CD14-positive monocyte (primary cell): Measurements from ENCODE around the gene SEMA3A. TPM values are rescaled to one million over a fixed set of nuclear protein-coding genes. Genes with fewer than 3 reads are reported as not detected.

ENCODE experiments used
- DNase-seq, 3 donors: peaks; one replicate each; pipeline ENCODE4 v3.0.0-alpha.2; 2011 to 2022
- H2AFZ ChIP-seq: 2 replicates; pipeline ENCODE4 v1.6.0; 2012; ENCODE audit warnings: mild to moderate bottlenecking, low read depth, low read length, inconsistent platforms; ENCODE audit not compliant: insufficient read depth, poor library complexity, severe bottlenecking
- H3K27ac ChIP-seq, 2 donors: 1 replicate in 1 of 2; 2 replicates in 1 of 2; pipeline ENCODE4 v1.5.1; 2012 to 2013; ENCODE audit warnings: low read length in 2 of 2, control low read depth in 1 of 2, inconsistent platforms in 1 of 2, low read depth in 1 of 2, mild to moderate bottlenecking in 1 of 2
- H3K27me3 ChIP-seq, 2 donors: one replicate each; pipeline versions ENCODE4 v1.6.0 to v1.6.1; 2011 to 2013; ENCODE audit warnings: low read length in 2 of 2; ENCODE audit not compliant: control insufficient read depth in 2 of 2, insufficient read depth in 2 of 2
- H3K36me3 ChIP-seq, 2 donors: replicated peaks in 1 of 2; 1 replicate in 1 of 2; 2 replicates in 1 of 2; pipeline versions ENCODE4 v1.5.1 to v1.6.1; 2012 to 2013; ENCODE audit warnings: low read length in 2 of 2, control low read depth in 1 of 2, inconsistent platforms in 1 of 2, mild to moderate bottlenecking in 1 of 2; ENCODE audit not compliant: insufficient read depth in 2 of 2, control insufficient read depth in 1 of 2
- H3K4me1 ChIP-seq, 2 donors: 1 replicate in 1 of 2; 2 replicates in 1 of 2; pipeline versions ENCODE4 v1.5.1 to v1.6.1; 2012 to 2013; ENCODE audit warnings: low read length in 2 of 2, control low read depth in 1 of 2, inconsistent platforms in 1 of 2, mild to moderate bottlenecking in 1 of 2, moderate library complexity in 1 of 2; ENCODE audit not compliant: insufficient read depth in 2 of 2, control insufficient read depth in 1 of 2
- H3K4me2 ChIP-seq: replicated peaks from 2 replicates; pipeline ENCODE3; 2012; ENCODE audit warnings: low read length, moderate library complexity, mild to moderate bottlenecking; ENCODE audit not compliant: poor library complexity, severe bottlenecking; ENCODE audit errors: extremely low read depth
- H3K4me3 ChIP-seq, 3 experiments: fragments of 200-600 bp in 1 of 3; sonication (generic) in 1 of 3; replicated peaks in 1 of 3; 1 replicate in 2 of 3; 2 replicates in 1 of 3; pipeline ENCODE4 v1.5.1; 2011 to 2013; ENCODE audit warnings: low read length in 3 of 3, mild to moderate bottlenecking in 3 of 3, control low read depth in 2 of 3, low read depth in 2 of 3, inconsistent platforms in 1 of 3, moderate library complexity in 1 of 3
- H3K79me2 ChIP-seq: 2 replicates; pipeline ENCODE4 v1.6.0; 2012; ENCODE audit warnings: mild to moderate bottlenecking, control low read depth, inconsistent platforms, low read length, moderate library complexity; ENCODE audit not compliant: insufficient read depth
- H3K9ac ChIP-seq: 2 replicates; pipeline ENCODE4 v1.6.0; 2017; ENCODE audit warnings: low read length, mild to moderate bottlenecking; ENCODE audit not compliant: insufficient read depth, poor library complexity, severe bottlenecking
- H3K9me3 ChIP-seq, 2 donors: replicated peaks in 1 of 2; 1 replicate in 1 of 2; 2 replicates in 1 of 2; pipeline versions ENCODE4 v1.5.1 to v1.6.1; 2012 to 2013; ENCODE audit warnings: low read length in 2 of 2, control low read depth in 1 of 2; ENCODE audit not compliant: control insufficient read depth in 1 of 2, insufficient read depth in 1 of 2
- H4K20me1 ChIP-seq: 2 replicates; pipeline ENCODE4 v1.6.0; 2012; ENCODE audit warnings: mild to moderate bottlenecking, low read length, control low read depth, moderate library complexity; ENCODE audit not compliant: insufficient read depth
- H3K27ac Mint-ChIP-seq, 7 donors: one replicate each; pipeline ENCODE4 v1.8.0; 2020; ENCODE audit warnings: mild to moderate bottlenecking in 7 of 7, mixed read lengths in 7 of 7, moderate library complexity in 6 of 7, inconsistent platforms in 2 of 7
- H3K27me3 Mint-ChIP-seq, 3 donors: one replicate each; pipeline ENCODE4 v1.8.0; 2021 to 2022; ENCODE audit warnings: low read depth in 3 of 3, mild to moderate bottlenecking in 3 of 3, mixed read lengths in 3 of 3, moderate library complexity in 3 of 3, inconsistent platforms in 1 of 3
- H3K36me3 Mint-ChIP-seq, 2 donors: one replicate each; pipeline ENCODE4 v1.8.0; 2020; ENCODE audit warnings: mixed read lengths in 2 of 2, inconsistent platforms in 1 of 2, mild to moderate bottlenecking in 1 of 2
- H3K4me1 Mint-ChIP-seq: one replicate; pipeline ENCODE4 v1.8.0; 2020; ENCODE audit warnings: mild to moderate bottlenecking, mixed read lengths
- H3K4me3 Mint-ChIP-seq, 2 donors: one replicate each; pipeline ENCODE4 v1.8.0; 2020; ENCODE audit warnings: mild to moderate bottlenecking in 2 of 2, mixed read lengths in 2 of 2, moderate library complexity in 1 of 2
- H3K9me3 Mint-ChIP-seq, 7 donors: one replicate each; pipeline ENCODE4 v1.8.0; 2020 to 2022; ENCODE audit warnings: mixed read lengths in 7 of 7, mild to moderate bottlenecking in 6 of 7, moderate library complexity in 6 of 7, inconsistent platforms in 2 of 7
- WGBS: methylation state at CpG from one replicate; pipeline ENCODE4 v1.1.5; 2013; ENCODE audit warnings: missing lambda C conversion rate; ENCODE audit not compliant: insufficient coverage; 5-methylcytosine and 5-hydroxymethylcytosine counted together
- intact Hi-C, 2 donors: fragments of 100-400 bp; cut with micrococcal nuclease; formaldehyde crosslinking; loops; one replicate each; pipeline versions ENCODE4 v1.15.0 to v1.15.1; 2023
- polyA plus RNA-seq, 3 donors: library from polyadenylated mRNA; depleted of rRNA in 1 of 3; unstranded in 2 of 3; stranded (reverse) in 1 of 3; fragments of 300-500 nt in 2 of 3; fragments of >200 nt in 1 of 3; fragmentation: Illumina TruSeq in 2 of 3; gene quantifications; 1 replicate in 2 of 3; 2 replicates in 1 of 3; pipeline ENCODE4 v1.2.3, GENCODE V29; 2012 to 2021
- TF ChIP-seq, protein P1 (sequence below): fragments of 200-600 bp; IDR thresholded peaks from one replicate; pipeline ENCODE4 v1.8.0; 2022; ENCODE audit warnings: antibody characterized with exemption, mild to moderate bottlenecking

The SEMA3A gene
- polyA plus RNA-seq, 3 donors: 0.03 TPM; not detected in 2

GRCh38 chr7:84002348-84002747 lies 192.2 kb downstream of the SEMA3A start:
- no peaks in the 10 kb centered on the region for H3K36me3 ChIP-seq
- Mint-ChIP-seq H3K4me1 (no peaks in the 10 kb centered on the region), H3K27ac (no peak overlapping the region), H3K4me3 (no peak overlapping the region), H3K27me3 (peaks cover 0 to 2% (median 0%) of the 10 kb centered on the region in 3 donors), H3K36me3 (no peaks in the 10 kb centered on the region), H3K9me3 (no peaks in the 10 kb centered on the region)
- no peaks in the 10 kb centered on the region for H3K9me3 ChIP-seq
- intact Hi-C loops: no loop called here
- H3K27ac ChIP-seq: no peak overlapping the region
- no peak overlapping the region for H2AFZ ChIP-seq
- H4K20me1 ChIP-seq: no peaks in the 10 kb centered on the region
- WGBS: no CpG with 5 or more reads among the region's 3 CpGs
- no peaks in the 10 kb centered on the region for H3K4me1 ChIP-seq
- TF ChIP-seq, protein P1, sequence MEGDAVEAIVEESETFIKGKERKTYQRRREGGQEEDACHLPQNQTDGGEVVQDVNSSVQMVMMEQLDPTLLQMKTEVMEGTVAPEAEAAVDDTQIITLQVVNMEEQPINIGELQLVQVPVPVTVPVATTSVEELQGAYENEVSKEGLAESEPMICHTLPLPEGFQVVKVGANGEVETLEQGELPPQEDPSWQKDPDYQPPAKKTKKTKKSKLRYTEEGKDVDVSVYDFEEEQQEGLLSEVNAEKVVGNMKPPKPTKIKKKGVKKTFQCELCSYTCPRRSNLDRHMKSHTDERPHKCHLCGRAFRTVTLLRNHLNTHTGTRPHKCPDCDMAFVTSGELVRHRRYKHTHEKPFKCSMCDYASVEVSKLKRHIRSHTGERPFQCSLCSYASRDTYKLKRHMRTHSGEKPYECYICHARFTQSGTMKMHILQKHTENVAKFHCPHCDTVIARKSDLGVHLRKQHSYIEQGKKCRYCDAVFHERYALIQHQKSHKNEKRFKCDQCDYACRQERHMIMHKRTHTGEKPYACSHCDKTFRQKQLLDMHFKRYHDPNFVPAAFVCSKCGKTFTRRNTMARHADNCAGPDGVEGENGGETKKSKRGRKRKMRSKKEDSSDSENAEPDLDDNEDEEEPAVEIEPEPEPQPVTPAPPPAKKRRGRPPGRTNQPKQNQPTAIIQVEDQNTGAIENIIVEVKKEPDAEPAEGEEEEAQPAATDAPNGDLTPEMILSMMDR: no peak
- H3K4me2 ChIP-seq: no peak overlapping the region
- no peak overlapping the region for H3K9ac ChIP-seq
- no peak overlapping the region for H3K4me3 ChIP-seq
- no peaks in the 10 kb centered on the region for H3K79me2 ChIP-seq
- DNase-seq: no peak
- H3K27me3 ChIP-seq: no peaks in the 10 kb centered on the region

DNA sequence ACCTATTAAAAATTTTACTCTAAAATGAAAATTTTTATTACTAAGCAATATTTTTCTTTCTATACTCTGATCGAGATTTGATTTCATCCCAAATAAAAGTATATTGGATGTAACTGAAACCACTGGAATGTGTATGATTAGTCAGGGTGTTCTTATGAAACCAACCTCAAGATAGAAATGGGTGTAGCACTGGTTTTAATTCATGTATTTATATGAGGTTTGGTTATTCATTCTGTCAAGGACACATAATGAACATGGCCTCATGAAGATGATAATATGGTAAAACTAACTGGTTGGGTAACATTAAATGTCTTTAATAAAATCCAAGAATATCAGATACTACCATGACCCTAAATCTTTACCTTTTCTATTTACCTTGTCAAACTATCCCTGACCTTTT lies 197.7 kb downstream of the SEMA3A start:
- Histone ChIP-seq H3K27me3 (no peaks in the 10 kb centered on the region), H4K20me1 (no peaks in the 10 kb centered on the region), H3K4me3 (no peak overlapping the region), H2AFZ (no peak overlapping the region), H3K79me2 (no peaks in the 10 kb centered on the region), H3K4me2 (no peak overlapping the region), H3K9me3 (no peaks in the 10 kb centered on the region), H3K27ac (no peak overlapping the region), H3K36me3 (no peaks in the 10 kb centered on the region), H3K9ac (no peak overlapping the region), H3K4me1 (no peaks in the 10 kb centered on the region)
- Mint-ChIP-seq H3K27me3 (no peaks in the 10 kb centered on the region), H3K4me1 (no peaks in the 10 kb centered on the region), H3K9me3 (peaks cover 0 to 9% (median 3%) of the 10 kb centered on the region in 7 donors), H3K27ac (no peak overlapping the region), H3K4me3 (no peak overlapping the region), H3K36me3 (no peaks in the 10 kb centered on the region)
- TF ChIP-seq, protein P1: no peak
- WGBS: no CpG with 5 or more reads among the region's 1 CpG
- intact Hi-C loops: no loop called here
- no peak for DNase-seq
